ENCODE data around the gene HBA2.
"Not testable (repeated sequence)": the region's sequence is repeated elsewhere in the genome, so short reads cannot be mapped to it uniquely, and the experiment has no call there.

The HBA2 gene

GRCh38 chr16:194516-194915 is 21.8 kb downstream of the HBA2 start:
- Mint-ChIP-seq H3K4me1 (peaks cover under 1% of the 10 kb centered on the region), H3K27me3 (no peaks in the 10 kb centered on the region), H3K36me3 (peaks cover 11% of the 10 kb centered on the region), H3K9me3 (no peaks in the 10 kb centered on the region), H3K27ac (no peak overlapping the region), H3K4me3 (no peak overlapping the region)

GRCh38 chr16:200388-200787 is 27.7 kb downstream of the HBA2 start:
- H3K36me3 Mint-ChIP-seq = peaks cover 5% of the 10 kb centered on the region
- no peaks in the 10 kb centered on the region for H3K9me3 Mint-ChIP-seq
- H3K4me3 Mint-ChIP-seq = no peak overlapping the region
- H3K27me3 Mint-ChIP-seq = no peaks in the 10 kb centered on the region
- no peak overlapping the region for H3K27ac Mint-ChIP-seq
- no peaks in the 10 kb centered on the region for H3K4me1 Mint-ChIP-seq

GRCh38 chr16:203246-203645 is 30.6 kb downstream of the HBA2 start:
- Mint-ChIP-seq H3K4me3 (no peak overlapping the region), H3K4me1 (no peaks in the 10 kb centered on the region), H3K9me3 (no peaks in the 10 kb centered on the region), H3K27ac (no peak overlapping the region), H3K36me3 (peaks cover 13% of the 10 kb centered on the region), H3K27me3 (no peaks in the 10 kb centered on the region)

- not testable (repeated sequence) for H3K27me3 Mint-ChIP-seq, H3K4me3 Mint-ChIP-seq, H3K27ac Mint-ChIP-seq, H3K9me3 Mint-ChIP-seq, H3K4me1 Mint-ChIP-seq
- peaks cover 14% of the 10 kb centered on the region for H3K36me3 Mint-ChIP-seq
These were observed 31.4 kb downstream of the HBA2 start for GRCh38 chr16:204046-204445.

GRCh38 chr16:209359-209758 is 36.7 kb downstream of the HBA2 start:
- H3K9me3 Mint-ChIP-seq, H3K27me3 Mint-ChIP-seq, H3K27ac Mint-ChIP-seq, H3K4me1 Mint-ChIP-seq, H3K4me3 Mint-ChIP-seq: not testable (repeated sequence)
- peaks cover 11% of the 10 kb centered on the region for H3K36me3 Mint-ChIP-seq

GRCh38 chr16:211631-212180 is 39.0 kb downstream of the HBA2 start:
- H3K36me3 Mint-ChIP-seq = peaks cover 10% of the 10 kb centered on the region
- H3K9me3 Mint-ChIP-seq, H3K27ac Mint-ChIP-seq, H3K4me3 Mint-ChIP-seq, H3K27me3 Mint-ChIP-seq: not testable (repeated sequence)
- H3K4me1 Mint-ChIP-seq = peaks cover 12% of the 10 kb centered on the region

GRCh38 chr16:212999-213398 is 40.3 kb downstream of the HBA2 start:
- no peaks in the 10 kb centered on the region for H3K27me3 Mint-ChIP-seq
- H3K36me3 Mint-ChIP-seq = peaks cover 9% of the 10 kb centered on the region

GRCh38 chr16:220021-220420 is 47.3 kb downstream of the HBA2 start:
- Mint-ChIP-seq H3K4me1 (peaks cover 14% of the 10 kb centered on the region), H3K4me3 (no peak overlapping the region), H3K36me3 (peaks cover 9% of the 10 kb centered on the region), H3K9me3 (no peaks in the 10 kb centered on the region), H3K27ac (no peak overlapping the region), H3K27me3 (no peaks in the 10 kb centered on the region)

More at GRCh38 chr16:212999-213398, 40.3 kb downstream of the HBA2 start:
- Mint-ChIP-seq H3K4me1 (peaks cover 12% of the 10 kb centered on the region), H3K27ac (no peak overlapping the region), H3K4me3 (no peak overlapping the region), H3K9me3 (no peaks in the 10 kb centered on the region)

All from activated naive CD4-positive, alpha-beta T cell treated with anti-CD3 and anti-CD28 coated beads, Interleukin-2, amount 50 U/mL, for 24 hours (primary cell).